Nephron progenitor cell (in vitro differentiated cells): ENCODE results near the gene GLT8D1.
A peak's percentile ranks its signal among the peaks of the same experiment; 100 is the strongest.

Experiments used
- DNase-seq: peaks from one replicate; pipeline ENCODE4 v3.0.0; 2021
- H3K27ac Mint-ChIP-seq: 2 replicates; pipeline ENCODE4 v1.8.0; 2021; ENCODE audit warnings: mild to moderate bottlenecking, moderate library complexity, mixed read lengths
- H3K27me3 Mint-ChIP-seq: 2 replicates; pipeline ENCODE4 v1.8.0; 2021; ENCODE audit warnings: mild to moderate bottlenecking, low read depth, mixed read lengths; ENCODE audit not compliant: poor library complexity
- H3K36me3 Mint-ChIP-seq: 2 replicates; pipeline ENCODE4 v1.8.0; 2021; ENCODE audit warnings: low read depth, mixed read lengths
- H3K4me1 Mint-ChIP-seq: 2 replicates; pipeline ENCODE4 v1.8.0; 2021; ENCODE audit warnings: mixed read lengths
- H3K4me3 Mint-ChIP-seq: 2 replicates; pipeline ENCODE4 v1.8.0; 2021; ENCODE audit warnings: mild to moderate bottlenecking, moderate library complexity, mixed read lengths
- H3K9me3 Mint-ChIP-seq: 2 replicates; pipeline ENCODE4 v1.8.0; 2021; ENCODE audit warnings: mild to moderate bottlenecking, moderate library complexity, mixed read lengths
- CTCF ChIP-seq: fragments of 200-600 bp; sonication (generic); IDR thresholded peaks from 2 replicates; pipeline ENCODE4 v1.5.0; 2021; ENCODE audit warnings: antibody characterized with exemption

The GLT8D1 gene

DNA sequence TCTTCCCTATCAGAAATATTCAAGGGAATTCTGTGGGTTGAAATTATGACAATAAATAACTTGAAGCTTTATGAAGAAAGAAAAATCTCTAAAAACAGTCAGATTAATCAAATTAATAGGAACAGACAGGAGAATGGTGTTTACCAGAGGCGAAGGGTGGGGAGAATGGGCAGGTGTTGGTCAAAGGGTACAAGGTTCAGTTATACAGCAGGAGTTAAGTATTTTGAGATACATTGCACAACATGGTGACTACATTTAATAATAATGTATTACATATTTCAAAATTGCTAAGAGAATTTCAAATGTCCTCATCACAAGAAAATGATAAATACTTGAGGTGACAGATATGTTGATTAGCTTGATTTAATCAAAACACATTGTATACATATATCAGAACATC is 18.9 kb upstream of the GLT8D1 start:
- no peak for DNase-seq
- TF ChIP-seq CTCF: no peak
- H3K4me1 Mint-ChIP-seq: no peaks in the 10 kb centered on the region
- peaks cover 60% of the 10 kb centered on the region for H3K9me3 Mint-ChIP-seq
- no peaks in the 10 kb centered on the region for H3K27me3 Mint-ChIP-seq
- no peak overlapping the region for H3K4me3 Mint-ChIP-seq
- peaks cover 92% of the 10 kb centered on the region for H3K36me3 Mint-ChIP-seq
- no peak overlapping the region for H3K27ac Mint-ChIP-seq

GRCh38 chr3:52723935-52724334 is 18.3 kb upstream of the GLT8D1 start:
- no peak for TF ChIP-seq CTCF
- no peaks in the 10 kb centered on the region for H3K4me1 Mint-ChIP-seq
- H3K4me3 Mint-ChIP-seq: no peak overlapping the region
- peaks cover 60% of the 10 kb centered on the region for H3K9me3 Mint-ChIP-seq
- no peak overlapping the region for H3K27ac Mint-ChIP-seq
- DNase-seq: no peak
- peaks cover 92% of the 10 kb centered on the region for H3K36me3 Mint-ChIP-seq
- H3K27me3 Mint-ChIP-seq: no peaks in the 10 kb centered on the region

GRCh38 chr3:52722491-52722890 is 16.9 kb upstream of the GLT8D1 start:
- Mint-ChIP-seq H3K4me1 (no peaks in the 10 kb centered on the region), H3K27ac (no peak overlapping the region), H3K9me3 (peaks cover 47% of the 10 kb centered on the region), H3K4me3 (no peak overlapping the region), H3K36me3 (peaks cover 85% of the 10 kb centered on the region), H3K27me3 (no peaks in the 10 kb centered on the region)
- TF ChIP-seq CTCF: no peak
- DNase-seq: no peak

DNA sequence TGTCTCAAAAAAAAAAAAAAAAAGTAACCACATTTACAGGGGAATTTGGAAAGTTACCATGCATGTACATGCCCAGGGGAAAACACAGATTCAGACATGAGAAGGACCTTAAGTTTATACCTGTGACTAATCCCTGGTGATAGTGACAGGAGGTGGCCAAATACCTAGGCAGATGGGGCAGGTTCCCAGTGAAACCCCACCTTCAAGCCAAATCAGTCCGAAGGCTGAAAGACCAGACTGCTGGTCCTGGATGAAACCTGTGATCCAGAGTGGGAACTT is 16.1 kb upstream of the GLT8D1 start:
- Mint-ChIP-seq H3K27ac (no peak overlapping the region), H3K4me3 (no peak overlapping the region), H3K36me3 (peaks cover 77% of the 10 kb centered on the region), H3K27me3 (no peaks in the 10 kb centered on the region), H3K4me1 (no peaks in the 10 kb centered on the region), H3K9me3 (peaks cover 41% of the 10 kb centered on the region)
- TF ChIP-seq CTCF: no peak
- no peak for DNase-seq

DNA sequence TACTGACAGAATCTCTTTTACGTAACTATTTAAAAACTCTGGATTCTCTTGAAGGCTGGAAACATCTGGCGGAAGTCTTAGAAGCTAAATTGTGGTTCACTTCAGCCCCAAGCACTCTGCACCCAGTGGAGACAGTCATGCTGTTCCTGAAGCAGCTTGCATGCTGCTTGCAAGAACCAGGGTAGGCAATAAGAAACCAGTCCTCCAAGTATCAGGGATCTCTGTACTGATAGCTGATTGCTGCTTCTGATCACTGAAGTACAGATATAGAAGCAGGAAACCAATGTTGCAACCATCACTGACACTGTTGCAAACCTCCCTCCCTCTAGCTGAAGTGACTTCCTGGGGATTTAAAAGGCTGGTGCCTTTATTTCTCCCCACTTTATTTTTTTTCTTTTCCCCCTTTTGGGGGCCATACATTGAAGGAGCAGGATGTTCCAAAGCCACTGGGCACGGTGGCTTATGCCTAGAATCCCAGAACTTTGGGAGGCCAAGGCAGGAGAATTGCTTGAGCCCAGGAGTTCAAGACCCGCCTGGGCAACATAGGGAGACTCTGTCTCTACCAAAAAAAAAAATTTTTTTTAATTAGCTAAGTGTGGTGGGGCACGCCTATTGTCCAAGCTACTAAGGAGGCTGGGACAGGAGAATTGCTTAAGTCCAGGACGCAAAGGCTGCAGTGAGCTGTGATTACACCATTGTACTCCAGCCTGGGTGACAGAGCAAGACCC is 15.6 kb upstream of the GLT8D1 start:
- H3K27ac Mint-ChIP-seq: no peak overlapping the region
- no peak overlapping the region for H3K4me3 Mint-ChIP-seq
- DNase-seq: no peak
- H3K27me3 Mint-ChIP-seq: no peaks in the 10 kb centered on the region
- peaks cover 75% of the 10 kb centered on the region for H3K36me3 Mint-ChIP-seq
- peaks cover 41% of the 10 kb centered on the region for H3K9me3 Mint-ChIP-seq
- H3K4me1 Mint-ChIP-seq: no peaks in the 10 kb centered on the region
- no peak for TF ChIP-seq CTCF

DNA sequence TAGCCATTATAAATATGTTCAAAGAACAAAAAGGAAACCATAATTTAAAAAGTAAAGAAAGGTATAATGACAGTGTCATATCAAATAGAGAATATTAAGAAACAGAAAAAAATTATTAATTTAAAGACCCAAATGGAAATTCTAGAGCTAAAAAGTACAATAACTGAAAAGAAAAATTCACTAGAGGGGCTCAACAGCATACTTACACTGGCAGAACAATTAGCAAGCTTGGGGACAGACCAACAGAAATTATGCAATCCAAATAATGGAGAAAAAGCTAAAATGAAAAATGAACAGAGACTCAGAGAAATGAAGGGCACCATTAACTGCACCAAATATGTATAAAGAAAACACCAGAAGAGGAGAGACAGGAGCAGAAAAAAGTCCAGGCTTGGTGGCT is 14.0 kb upstream of the GLT8D1 start:
- peaks cover 63% of the 10 kb centered on the region for H3K36me3 Mint-ChIP-seq
- no peaks in the 10 kb centered on the region for H3K27me3 Mint-ChIP-seq
- peaks cover 5% of the 10 kb centered on the region for H3K4me1 Mint-ChIP-seq
- no peak for TF ChIP-seq CTCF
- H3K4me3 Mint-ChIP-seq: no peak overlapping the region
- peaks cover 34% of the 10 kb centered on the region for H3K9me3 Mint-ChIP-seq
- no peak for DNase-seq
- H3K27ac Mint-ChIP-seq: peak overlapping the region; percentile 27
